ENCODE data around the gene PIM1. TPM values are rescaled to one million over a fixed set of nuclear protein-coding genes. Genes with fewer than 3 reads are reported as not detected.

Gene PIM1
- polyA plus RNA-seq, 2 donors: 174 to 178 TPM

DNA sequence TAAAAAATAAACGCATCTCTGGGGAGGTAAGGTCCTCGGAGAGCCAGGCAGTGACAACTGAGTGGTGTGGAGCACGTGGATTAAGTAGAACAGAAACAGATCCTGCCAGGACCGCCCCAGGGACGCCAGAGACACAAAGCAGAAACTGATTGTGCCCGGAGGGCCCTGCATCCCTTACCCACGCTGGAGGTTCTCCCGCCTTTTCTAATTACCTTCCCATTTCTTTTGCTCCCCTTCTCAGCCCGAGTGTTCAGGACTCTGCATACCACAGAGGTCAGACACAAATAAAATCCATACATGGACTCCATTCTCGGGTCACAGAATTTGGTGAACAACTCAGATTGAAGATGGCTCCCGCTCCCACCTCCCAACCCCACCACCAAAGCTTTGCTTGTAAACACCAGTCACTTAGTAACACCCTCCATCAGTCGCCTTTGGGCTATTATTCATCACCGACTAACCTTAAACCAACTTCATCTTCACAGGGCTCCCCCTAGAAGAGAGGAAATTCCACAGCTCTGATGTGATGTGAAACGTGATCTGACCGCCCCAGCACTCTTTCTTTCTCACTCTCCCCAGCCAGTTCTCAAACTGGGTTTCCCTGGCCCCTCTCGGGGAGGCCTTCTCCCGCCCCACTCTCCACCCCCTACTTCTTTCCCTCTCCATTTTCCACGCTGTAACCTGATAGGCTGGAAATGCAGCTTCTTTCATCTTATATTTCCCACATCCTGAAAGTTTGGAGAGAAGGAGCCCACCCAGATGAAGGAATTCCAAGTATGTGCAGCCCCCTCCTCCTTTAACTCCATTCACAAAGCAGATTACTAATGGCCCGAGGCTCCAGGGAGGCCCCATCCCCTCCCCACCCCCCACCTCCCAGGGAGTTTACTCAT, 32.5 kb upstream of the PIM1 start:
- peak overlapping the region; percentile 66 to 69 for H3K27ac ChIP-seq (ENCODE audit: low read depth in 2 of 2, low read length in 1 of 2)
- 43 to 59% methylated on average over 19 of the region's 19 CpGs for WGBS, 2 donors
- peaks cover 0 to 6% of the 10 kb centered on the region in 2 donors for H3K4me1 ChIP-seq (ENCODE audit: control insufficient read depth in 2 of 2, insufficient read depth in 2 of 2, low read length in 1 of 2)
- H3K9me3 ChIP-seq (ENCODE audit: control insufficient read depth in 2 of 2, insufficient read depth in 1 of 2, low read depth in 1 of 2, low read length in 1 of 2): no peaks in the 10 kb centered on the region
- H3K4me3 ChIP-seq (ENCODE audit: low read depth in 1 of 2, low read length in 2 of 2): no peak overlapping the region
- no peaks in the 10 kb centered on the region for H3K27me3 ChIP-seq (ENCODE audit: control insufficient read depth in 1 of 2, insufficient read depth in 2 of 2, low read length in 2 of 2)
- no peaks in the 10 kb centered on the region for H3K36me3 ChIP-seq (ENCODE audit: control insufficient read depth in 2 of 2, insufficient read depth in 2 of 2, low read length in 1 of 2)

DNA sequence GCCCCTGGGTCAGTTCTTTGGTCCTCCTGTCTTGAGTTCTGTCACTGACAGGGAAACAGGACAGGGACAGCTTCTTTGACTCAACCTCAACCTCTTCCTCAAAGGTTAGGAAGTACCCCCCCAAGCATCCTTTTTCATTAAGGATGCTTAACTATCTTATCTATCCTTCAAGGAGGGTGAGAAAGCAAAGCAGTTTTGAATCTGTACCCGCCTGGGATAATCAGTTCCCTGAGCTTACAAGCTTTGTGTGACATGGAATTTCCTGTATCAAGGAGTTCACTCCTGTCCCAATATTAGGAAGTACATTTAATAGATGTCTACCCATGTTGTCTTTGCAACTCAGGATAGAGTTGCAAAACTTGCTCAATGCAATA, 31.1 kb upstream of the PIM1 start:
- Histone ChIP-seq H3K27ac (ENCODE audit: low read depth in 2 of 2, low read length in 1 of 2) (no peak overlapping the region), H3K36me3 (ENCODE audit: control insufficient read depth in 2 of 2, insufficient read depth in 2 of 2, low read length in 1 of 2) (no peaks in the 10 kb centered on the region), H3K9me3 (ENCODE audit: control insufficient read depth in 2 of 2, insufficient read depth in 1 of 2, low read depth in 1 of 2, low read length in 1 of 2) (no peaks in the 10 kb centered on the region), H3K27me3 (ENCODE audit: control insufficient read depth in 1 of 2, insufficient read depth in 2 of 2, low read length in 2 of 2) (no peaks in the 10 kb centered on the region), H3K4me3 (ENCODE audit: low read depth in 1 of 2, low read length in 2 of 2) (no peak overlapping the region), H3K4me1 (ENCODE audit: control insufficient read depth in 2 of 2, insufficient read depth in 2 of 2, low read length in 1 of 2) (peaks cover 0 to 6% of the 10 kb centered on the region in 2 donors)
- 84 to 90% methylated on average over 1 of the region's 1 CpG for WGBS, 2 donors

DNA sequence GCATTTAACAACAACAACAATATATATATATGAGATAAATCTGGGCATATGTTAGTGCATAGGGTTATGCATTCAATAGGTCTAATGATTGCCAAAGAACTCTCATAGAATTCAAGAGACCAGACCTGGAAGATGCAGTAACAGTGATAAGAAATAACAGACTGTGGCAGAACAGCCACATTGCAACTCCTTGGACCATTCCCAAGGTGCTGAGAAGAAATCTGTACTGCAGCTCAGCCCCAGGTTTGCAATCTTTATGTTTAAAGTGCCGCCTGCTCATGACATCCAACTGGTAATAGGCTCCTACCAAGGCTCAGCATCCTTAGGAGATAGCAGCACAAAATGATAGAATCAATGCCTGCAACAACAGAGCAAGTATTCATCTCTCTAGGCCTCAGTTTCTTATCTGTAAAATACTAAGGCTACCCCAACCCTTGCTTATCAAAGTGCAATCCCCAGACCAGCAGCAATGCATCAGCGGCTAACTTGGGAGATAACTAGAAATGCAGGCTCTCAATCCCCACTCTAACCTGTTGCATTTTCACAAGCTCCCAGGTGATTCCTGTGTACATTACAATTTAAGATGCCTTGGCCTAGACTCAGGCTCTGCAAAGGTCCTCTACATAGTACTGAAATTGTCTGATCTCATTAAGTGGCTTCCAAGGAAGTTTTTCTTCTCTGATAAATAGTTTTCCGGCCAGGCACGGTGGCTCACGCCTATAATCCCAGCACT, 30.6 kb upstream of the PIM1 start:
- Histone ChIP-seq H3K27ac (ENCODE audit: low read depth in 2 of 2, low read length in 1 of 2) (no peak overlapping the region), H3K36me3 (ENCODE audit: control insufficient read depth in 2 of 2, insufficient read depth in 2 of 2, low read length in 1 of 2) (no peaks in the 10 kb centered on the region), H3K4me3 (ENCODE audit: low read depth in 1 of 2, low read length in 2 of 2) (no peak overlapping the region), H3K27me3 (ENCODE audit: control insufficient read depth in 1 of 2, insufficient read depth in 2 of 2, low read length in 2 of 2) (no peaks in the 10 kb centered on the region), H3K4me1 (ENCODE audit: control insufficient read depth in 2 of 2, insufficient read depth in 2 of 2, low read length in 1 of 2) (peaks cover 0 to 3% of the 10 kb centered on the region in 2 donors), H3K9me3 (ENCODE audit: control insufficient read depth in 2 of 2, insufficient read depth in 1 of 2, low read depth in 1 of 2, low read length in 1 of 2) (no peaks in the 10 kb centered on the region)
- WGBS, 2 donors: 96 to 97% methylated on average over 5 of the region's 5 CpGs

DNA sequence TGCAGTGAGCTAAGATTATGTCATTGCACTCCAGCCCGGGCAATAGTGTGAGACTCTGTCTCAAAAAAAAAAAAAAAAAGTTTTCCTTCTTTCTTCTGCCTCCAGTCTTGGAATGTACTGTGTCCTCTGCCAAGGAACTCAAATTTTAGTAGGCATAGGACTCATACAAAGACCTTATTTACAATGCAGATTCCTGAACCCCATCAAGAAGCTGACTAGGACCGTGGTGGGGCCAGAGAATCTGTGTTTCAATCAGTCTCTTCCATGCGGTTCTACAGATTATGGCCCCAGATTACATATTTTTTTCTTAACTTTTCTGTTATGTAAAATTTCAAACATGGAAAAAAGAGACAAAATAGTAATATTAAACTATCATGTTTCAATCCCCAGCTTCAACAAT, 29.8 kb upstream of the PIM1 start:
- WGBS, 2 donors: 84 to 96% methylated on average over 3 of the region's 3 CpGs
- Histone ChIP-seq H3K4me3 (ENCODE audit: low read depth in 1 of 2, low read length in 2 of 2) (no peak overlapping the region), H3K27me3 (ENCODE audit: control insufficient read depth in 1 of 2, insufficient read depth in 2 of 2, low read length in 2 of 2) (no peaks in the 10 kb centered on the region), H3K4me1 (ENCODE audit: control insufficient read depth in 2 of 2, insufficient read depth in 2 of 2, low read length in 1 of 2) (no peaks in the 10 kb centered on the region), H3K27ac (ENCODE audit: low read depth in 2 of 2, low read length in 1 of 2) (no peak overlapping the region), H3K9me3 (ENCODE audit: control insufficient read depth in 2 of 2, insufficient read depth in 1 of 2, low read depth in 1 of 2, low read length in 1 of 2) (no peaks in the 10 kb centered on the region), H3K36me3 (ENCODE audit: control insufficient read depth in 2 of 2, insufficient read depth in 2 of 2, low read length in 1 of 2) (no peaks in the 10 kb centered on the region)

DNA sequence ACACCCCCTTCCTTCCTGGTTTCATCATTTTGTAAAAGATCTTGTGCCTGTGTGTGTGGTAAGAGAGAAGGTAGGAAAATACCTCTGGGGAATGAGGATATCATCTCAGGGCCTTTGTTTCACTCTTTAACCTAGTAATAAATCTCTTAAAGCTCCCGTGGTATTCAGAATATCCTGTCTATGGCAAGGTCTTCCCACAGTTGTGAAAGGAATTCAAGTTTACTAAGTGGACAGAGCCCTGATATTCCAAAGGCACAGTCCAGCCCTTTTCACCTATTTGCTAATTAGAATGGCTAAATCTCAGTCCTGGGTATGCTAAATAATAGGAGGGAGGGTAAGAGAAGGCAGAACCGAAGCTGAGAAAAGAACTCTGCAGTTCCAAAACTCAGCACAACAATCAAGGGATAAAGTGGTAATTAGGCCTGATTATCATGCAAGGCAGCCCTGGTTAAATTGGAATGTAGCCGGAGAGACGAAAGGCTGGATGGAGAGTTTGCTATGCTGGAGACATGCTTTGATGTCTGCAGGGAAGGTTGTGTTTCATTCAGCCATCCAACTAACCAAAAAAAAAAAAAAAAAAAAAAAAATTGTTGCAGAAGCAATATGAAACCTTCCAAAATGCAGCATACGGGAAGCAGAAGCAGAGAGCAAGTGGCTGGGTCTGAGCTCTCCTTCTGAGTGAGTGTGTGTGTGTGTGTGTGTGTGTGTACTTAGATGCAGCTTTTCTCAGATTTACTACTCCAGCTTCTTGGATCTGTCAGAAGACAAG, 28.5 kb upstream of the PIM1 start:
- Histone ChIP-seq H3K27ac (ENCODE audit: low read depth in 2 of 2, low read length in 1 of 2) (peak overlapping the region; percentile 10 to 42), H3K9me3 (ENCODE audit: control insufficient read depth in 2 of 2, insufficient read depth in 1 of 2, low read depth in 1 of 2, low read length in 1 of 2) (no peaks in the 10 kb centered on the region)
- 65 to 69% methylated on average over 5 of the region's 5 CpGs for WGBS, 2 donors

DNA sequence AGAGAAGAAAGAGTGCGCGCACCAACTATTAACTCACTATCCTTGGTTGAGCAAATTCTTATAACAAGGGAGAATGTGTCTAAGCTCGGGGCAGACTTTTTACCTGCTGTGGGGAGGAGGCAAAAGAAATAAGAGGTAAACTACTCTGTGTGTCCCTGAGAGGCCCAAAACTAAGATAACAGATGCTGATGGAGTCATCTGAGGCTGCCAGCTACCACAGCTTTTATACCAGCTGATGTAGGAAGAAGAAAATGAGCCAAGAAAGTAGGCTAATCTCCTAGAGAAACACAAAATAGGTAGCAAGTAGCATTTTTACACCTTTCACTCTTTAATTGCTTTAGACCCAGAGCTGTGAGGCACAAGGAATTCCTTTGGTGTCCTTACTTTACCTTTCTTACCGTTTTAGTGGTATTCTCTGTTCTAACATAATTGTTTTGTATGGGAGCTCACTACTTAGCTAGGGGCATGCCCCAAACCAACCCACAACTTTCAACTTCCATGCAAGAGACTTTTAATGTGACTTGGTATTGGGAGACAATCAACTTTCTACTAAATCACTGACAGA, 27.8 kb upstream of the PIM1 start:
- no peaks in the 10 kb centered on the region for H3K27me3 ChIP-seq (ENCODE audit: control insufficient read depth in 1 of 2, insufficient read depth in 2 of 2, low read length in 2 of 2)
- H3K36me3 ChIP-seq (ENCODE audit: control insufficient read depth in 2 of 2, insufficient read depth in 2 of 2, low read length in 1 of 2): no peaks in the 10 kb centered on the region
- H3K27ac ChIP-seq (ENCODE audit: low read depth in 2 of 2, low read length in 1 of 2): peak overlapping the region; percentile 10 to 42
- no peak overlapping the region for H3K4me3 ChIP-seq (ENCODE audit: low read depth in 1 of 2, low read length in 2 of 2)
- no peaks in the 10 kb centered on the region for H3K4me1 ChIP-seq (ENCODE audit: control insufficient read depth in 2 of 2, insufficient read depth in 2 of 2, low read length in 1 of 2)
- H3K9me3 ChIP-seq (ENCODE audit: control insufficient read depth in 2 of 2, insufficient read depth in 1 of 2, low read depth in 1 of 2, low read length in 1 of 2): no peaks in the 10 kb centered on the region
- WGBS, 2 donors: 64 to 69% methylated on average over 4 of the region's 4 CpGs

More for the DNA sequence above, 28.5 kb upstream of the PIM1 start:
- H3K4me3 ChIP-seq (ENCODE audit: low read depth in 1 of 2, low read length in 2 of 2): no peak overlapping the region
- H3K27me3 ChIP-seq (ENCODE audit: control insufficient read depth in 1 of 2, insufficient read depth in 2 of 2, low read length in 2 of 2): no peaks in the 10 kb centered on the region
- H3K4me1 ChIP-seq (ENCODE audit: control insufficient read depth in 2 of 2, insufficient read depth in 2 of 2, low read length in 1 of 2): no peaks in the 10 kb centered on the region
- H3K36me3 ChIP-seq (ENCODE audit: control insufficient read depth in 2 of 2, insufficient read depth in 2 of 2, low read length in 1 of 2): no peaks in the 10 kb centered on the region

DNA sequence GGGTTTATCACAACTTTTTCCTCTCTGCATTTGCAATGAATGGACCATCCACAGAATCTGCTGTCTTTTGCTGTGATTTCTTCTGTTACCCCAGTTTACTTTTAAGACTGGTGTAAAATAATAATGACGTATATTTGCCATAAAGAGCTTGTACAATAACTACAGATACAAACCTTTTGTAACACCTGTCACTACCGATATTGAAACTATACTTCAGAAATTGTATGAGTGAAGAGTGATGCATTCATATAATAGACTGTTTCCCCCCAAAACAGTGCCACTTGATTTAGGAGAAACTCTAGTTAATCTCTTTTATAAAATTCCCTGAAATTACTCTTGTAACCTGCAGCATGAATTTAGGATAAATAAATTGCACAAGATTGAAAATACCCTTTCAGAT, 26.4 kb upstream of the PIM1 start:
- no peaks in the 10 kb centered on the region for H3K36me3 ChIP-seq (ENCODE audit: control insufficient read depth in 2 of 2, insufficient read depth in 2 of 2, low read length in 1 of 2)
- no peak overlapping the region for H3K4me3 ChIP-seq (ENCODE audit: low read depth in 1 of 2, low read length in 2 of 2)
- no peak overlapping the region for H3K27ac ChIP-seq (ENCODE audit: low read depth in 2 of 2, low read length in 1 of 2)
- no peaks in the 10 kb centered on the region for H3K9me3 ChIP-seq (ENCODE audit: control insufficient read depth in 2 of 2, insufficient read depth in 1 of 2, low read depth in 1 of 2, low read length in 1 of 2)
- 80 to 82% methylated on average over 2 of the region's 2 CpGs for WGBS, 2 donors
- H3K27me3 ChIP-seq (ENCODE audit: control insufficient read depth in 1 of 2, insufficient read depth in 2 of 2, low read length in 2 of 2): no peaks in the 10 kb centered on the region
- H3K4me1 ChIP-seq (ENCODE audit: control insufficient read depth in 2 of 2, insufficient read depth in 2 of 2, low read length in 1 of 2): no peaks in the 10 kb centered on the region

DNA sequence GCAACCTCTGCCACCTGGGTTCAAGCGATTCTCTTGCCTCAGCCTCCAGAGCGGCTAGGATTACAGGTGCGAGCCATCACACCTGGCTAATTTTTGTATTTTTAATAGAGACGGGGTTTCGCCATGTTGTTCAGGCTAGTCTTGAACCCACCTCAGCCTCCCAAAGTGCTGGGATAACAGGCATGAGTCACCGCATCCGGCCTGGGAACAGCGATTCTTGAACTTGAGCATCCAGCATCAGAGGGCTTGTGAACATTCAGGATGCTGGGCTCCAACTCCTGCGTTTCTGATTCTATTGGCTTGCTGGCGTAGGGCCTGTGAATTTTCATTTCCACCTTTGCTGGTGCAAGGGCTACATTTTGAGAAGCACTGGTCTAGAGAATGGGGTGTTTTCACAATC, 24.5 kb upstream of the PIM1 start:
- no peak overlapping the region for H3K27ac ChIP-seq (ENCODE audit: low read depth in 2 of 2, low read length in 1 of 2)
- no peaks in the 10 kb centered on the region for H3K27me3 ChIP-seq (ENCODE audit: control insufficient read depth in 1 of 2, insufficient read depth in 2 of 2, low read length in 2 of 2)

DNA sequence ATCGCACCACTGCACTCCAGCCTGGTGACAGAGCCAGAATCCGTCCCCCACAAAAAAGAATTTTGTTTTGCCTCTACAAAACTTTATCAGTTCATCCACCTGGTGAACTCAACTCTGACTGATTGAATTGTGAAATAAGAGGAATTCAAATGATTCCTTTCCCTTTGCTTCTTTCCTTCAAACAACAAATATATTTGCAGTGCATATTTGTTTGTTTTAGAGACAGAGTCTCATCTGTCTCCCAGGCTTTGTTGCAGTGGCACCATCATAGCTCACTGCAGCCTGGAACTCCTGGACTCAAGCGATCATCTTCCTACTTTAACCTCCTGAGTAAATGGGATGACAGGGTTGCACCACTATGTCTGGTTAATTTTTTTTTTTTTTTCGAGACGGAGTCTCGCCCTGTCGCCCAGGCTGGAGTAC, 23.2 kb upstream of the PIM1 start:
- Histone ChIP-seq H3K4me3 (ENCODE audit: low read depth in 1 of 2, low read length in 2 of 2) (no peak overlapping the region), H3K9me3 (ENCODE audit: control insufficient read depth in 2 of 2, insufficient read depth in 1 of 2, low read depth in 1 of 2, low read length in 1 of 2) (no peaks in the 10 kb centered on the region), H3K4me1 (ENCODE audit: control insufficient read depth in 2 of 2, insufficient read depth in 2 of 2, low read length in 1 of 2) (no peaks in the 10 kb centered on the region), H3K27ac (ENCODE audit: low read depth in 2 of 2, low read length in 1 of 2) (no peak overlapping the region), H3K27me3 (ENCODE audit: control insufficient read depth in 1 of 2, insufficient read depth in 2 of 2, low read length in 2 of 2) (no peaks in the 10 kb centered on the region), H3K36me3 (ENCODE audit: control insufficient read depth in 2 of 2, insufficient read depth in 2 of 2, low read length in 1 of 2) (no peaks in the 10 kb centered on the region)
- 94 to 96% methylated on average over 7 of the region's 7 CpGs for WGBS, 2 donors

More for the DNA sequence above, 24.5 kb upstream of the PIM1 start:
- H3K36me3 ChIP-seq (ENCODE audit: control insufficient read depth in 2 of 2, insufficient read depth in 2 of 2, low read length in 1 of 2): no peaks in the 10 kb centered on the region
- WGBS, 2 donors: 89 to 95% methylated on average over 10 of the region's 10 CpGs
- no peak overlapping the region for H3K4me3 ChIP-seq (ENCODE audit: low read depth in 1 of 2, low read length in 2 of 2)
- no peaks in the 10 kb centered on the region for H3K9me3 ChIP-seq (ENCODE audit: control insufficient read depth in 2 of 2, insufficient read depth in 1 of 2, low read depth in 1 of 2, low read length in 1 of 2)
- no peaks in the 10 kb centered on the region for H3K4me1 ChIP-seq (ENCODE audit: control insufficient read depth in 2 of 2, insufficient read depth in 2 of 2, low read length in 1 of 2)
